Large intestine (tissue), 12 donors: ENCODE results near the gene ELP6. TPM values are rescaled to one million over a fixed set of nuclear protein-coding genes. Genes with fewer than 3 reads are reported as not detected.

Source experiments
- DNase-seq, 2 donors: peaks; one replicate each; pipeline versions ENCODE4 v3.0.0 to v3.0.0-alpha.2; 2013
- H3K27ac ChIP-seq: one replicate; pipeline ENCODE4 v1.5.1; 2013; ENCODE audit warnings: low read length
- H3K27me3 ChIP-seq: 2 replicates; pipeline ENCODE4 v1.6.1; 2013; ENCODE audit warnings: low read length; ENCODE audit not compliant: control insufficient read depth, insufficient read depth
- H3K36me3 ChIP-seq: 2 replicates; pipeline ENCODE4 v1.6.1; 2013; ENCODE audit warnings: low read length; ENCODE audit not compliant: control insufficient read depth, insufficient read depth
- H3K4me1 ChIP-seq: one replicate; pipeline ENCODE4 v1.6.1; 2013; ENCODE audit warnings: low read length; ENCODE audit not compliant: control insufficient read depth, insufficient read depth
- H3K4me3 ChIP-seq: one replicate; pipeline ENCODE4 v1.5.1; 2013; ENCODE audit warnings: low read length
- H3K9me3 ChIP-seq: one replicate; pipeline ENCODE4 v1.6.1; 2013; ENCODE audit warnings: mild to moderate bottlenecking, low read depth, low read length, moderate library complexity; ENCODE audit not compliant: control insufficient read depth
- WGBS: methylation state at CpG from one replicate; pipeline ENCODE4 v1.1.5; 2013; ENCODE audit warnings: low lambda C conversion rate; ENCODE audit not compliant: insufficient coverage; 5-methylcytosine and 5-hydroxymethylcytosine counted together
- long read RNA-seq, 11 donors: transcript quantifications; one replicate each; lab custom pipeline, GENCODE V29; 2026
- polyA plus RNA-seq: library from polyadenylated mRNA; unstranded; fragments of 120-200 nt; gene quantifications from one replicate; pipeline ENCODE4 v1.2.1, GENCODE V29; 2013

Gene ELP6
- polyA plus RNA-seq: 28.0 TPM
- long read RNA-seq, donor 1, partial matches to known transcripts: 5 of 8 reads
- long read RNA-seq, donor 1, other reads (novel, unspliced or antisense): 0 of 8 reads
- long read RNA-seq, donor 2, transcript ELP6-201 (7 exons, 1,401 nt): major isoform, 8 of 22 reads
- long read RNA-seq, donor 2, partial matches to known transcripts: 14 of 22 reads
- long read RNA-seq, donor 2, other reads (novel, unspliced or antisense): 0 of 22 reads
- long read RNA-seq, donor 3: 0 reads
- long read RNA-seq, donor 4, partial matches to known transcripts: 0 of 3 reads
- long read RNA-seq, donor 4, other reads (novel, unspliced or antisense): 0 of 3 reads
- long read RNA-seq, donor 5, partial matches to known transcripts: 0 of 6 reads
- long read RNA-seq, donor 5, other reads (novel, unspliced or antisense): 0 of 6 reads
- long read RNA-seq, donor 6, transcript ELP6-201 (7 exons, 1,401 nt): major isoform, 8 of 23 reads
- long read RNA-seq, donor 6, partial matches to known transcripts: 12 of 23 reads
- long read RNA-seq, donor 6, other reads (novel, unspliced or antisense): 0 of 23 reads
- long read RNA-seq, donor 7, transcript ELP6-201 (7 exons, 1,401 nt): major isoform, 7 of 8 reads
- long read RNA-seq, donor 7, partial matches to known transcripts: 0 of 8 reads
- long read RNA-seq, donor 7, other reads (novel, unspliced or antisense): 0 of 8 reads
- long read RNA-seq, donor 8, transcript ELP6-201 (7 exons, 1,401 nt): major isoform, 11 of 21 reads
- long read RNA-seq, donor 8, partial matches to known transcripts: 6 of 21 reads
- long read RNA-seq, donor 8, other reads (novel, unspliced or antisense): 0 of 21 reads
- long read RNA-seq, donor 9, transcript ELP6-201 (7 exons, 1,401 nt): major isoform, 6 of 9 reads
- long read RNA-seq, donor 9, partial matches to known transcripts: 0 of 9 reads
- long read RNA-seq, donor 9, other reads (novel, unspliced or antisense): 0 of 9 reads
- long read RNA-seq, donor 10, transcript ELP6-201 (7 exons, 1,401 nt): major isoform, 8 of 9 reads
- long read RNA-seq, donor 10, partial matches to known transcripts: 0 of 9 reads
- long read RNA-seq, donor 10, other reads (novel, unspliced or antisense): 0 of 9 reads
- long read RNA-seq, donor 11, transcript ELP6-201 (7 exons, 1,401 nt): major isoform, 6 of 7 reads
- long read RNA-seq, donor 11, partial matches to known transcripts: 0 of 7 reads
- long read RNA-seq, donor 11, other reads (novel, unspliced or antisense): 0 of 7 reads

GRCh38 chr3:47513125-47513929, at the start of gene ELP6:
TSS of gene ELP6 (minus strand) at chr3:47513712. CDS start at chr3:47513590, 122 bp downstream.
- Histone ChIP-seq H3K27ac (peak within 1 kb of the TSS; percentile 95), H3K36me3 (peaks cover 18% of the 10 kb centered on the region), H3K4me1 (no peaks in the 10 kb centered on the region), H3K9me3 (no peaks in the 10 kb centered on the region), H3K4me3 (peak within 1 kb of the TSS; percentile 82), H3K27me3 (no peaks in the 10 kb centered on the region)
- peak; percentile 97 to 98 for DNase-seq
- no CpG with 5 or more reads among the region's 71 CpGs for WGBS

GRCh38 chr3:47556351-47556750, 42.8 kb upstream of the ELP6 start:
- DNase-seq: no peak
- no CpG with 5 or more reads among the region's 2 CpGs for WGBS
- H3K27me3 ChIP-seq: no peaks in the 10 kb centered on the region
- H3K9me3 ChIP-seq: no peaks in the 10 kb centered on the region
- no peaks in the 10 kb centered on the region for H3K36me3 ChIP-seq
- no peaks in the 10 kb centered on the region for H3K4me1 ChIP-seq
- H3K27ac ChIP-seq: no peak overlapping the region
- no peak overlapping the region for H3K4me3 ChIP-seq

GRCh38 chr3:47554335-47554734, 40.8 kb upstream of the ELP6 start:
- H3K9me3 ChIP-seq: no peaks in the 10 kb centered on the region
- H3K36me3 ChIP-seq: no peaks in the 10 kb centered on the region
- H3K27me3 ChIP-seq: no peaks in the 10 kb centered on the region
- no peak overlapping the region for H3K27ac ChIP-seq
- no CpG with 5 or more reads among the region's 6 CpGs for WGBS
- no peaks in the 10 kb centered on the region for H3K4me1 ChIP-seq
- no peak overlapping the region for H3K4me3 ChIP-seq
- DNase-seq: no peak

- DNase-seq: no peak
- H3K27me3 ChIP-seq: no peaks in the 10 kb centered on the region
- H3K4me3 ChIP-seq: no peak overlapping the region
- H3K36me3 ChIP-seq: no peaks in the 10 kb centered on the region
- H3K9me3 ChIP-seq: no peaks in the 10 kb centered on the region
- H3K27ac ChIP-seq: no peak overlapping the region
- WGBS: 75% methylated on average over 2 of the region's 7 CpGs
- no peaks in the 10 kb centered on the region for H3K4me1 ChIP-seq
Observed at GRCh38 chr3:47553407-47553806, 39.9 kb upstream of the ELP6 start.

- H3K4me3 ChIP-seq: no peak overlapping the region
- H3K27me3 ChIP-seq: no peaks in the 10 kb centered on the region
- no peaks in the 10 kb centered on the region for H3K4me1 ChIP-seq
- no peaks in the 10 kb centered on the region for H3K9me3 ChIP-seq
- no peaks in the 10 kb centered on the region for H3K36me3 ChIP-seq
- H3K27ac ChIP-seq: no peak overlapping the region
- DNase-seq: no peak
- no CpG with 5 or more reads among the region's 21 CpGs for WGBS
Observed at GRCh38 chr3:47542471-47543173, 29.1 kb upstream of the ELP6 start.

GRCh38 chr3:47541583-47542108, 28.1 kb upstream of the ELP6 start:
- Histone ChIP-seq H3K36me3 (no peaks in the 10 kb centered on the region), H3K27me3 (no peaks in the 10 kb centered on the region), H3K4me3 (no peak overlapping the region), H3K9me3 (no peaks in the 10 kb centered on the region), H3K27ac (no peak overlapping the region), H3K4me1 (no peaks in the 10 kb centered on the region)
- DNase-seq: no peak
- WGBS: 100% methylated on average over 1 of the region's 6 CpGs

GRCh38 chr3:47540281-47540680, 26.8 kb upstream of the ELP6 start:
- no peak overlapping the region for H3K4me3 ChIP-seq
- no peak for DNase-seq
- H3K27me3 ChIP-seq: no peaks in the 10 kb centered on the region
- no peaks in the 10 kb centered on the region for H3K4me1 ChIP-seq
- H3K9me3 ChIP-seq: no peaks in the 10 kb centered on the region
- no peaks in the 10 kb centered on the region for H3K36me3 ChIP-seq
- H3K27ac ChIP-seq: no peak overlapping the region
- WGBS: no CpG with 5 or more reads among the region's 4 CpGs

- DNase-seq: no peak
- no peaks in the 10 kb centered on the region for H3K9me3 ChIP-seq
- H3K4me1 ChIP-seq: no peaks in the 10 kb centered on the region
- H3K27me3 ChIP-seq: no peaks in the 10 kb centered on the region
- no CpG with 5 or more reads among the region's 6 CpGs for WGBS
- no peaks in the 10 kb centered on the region for H3K36me3 ChIP-seq
- no peak overlapping the region for H3K27ac ChIP-seq
- H3K4me3 ChIP-seq: no peak overlapping the region
Observed at GRCh38 chr3:47536967-47537366, 23.5 kb upstream of the ELP6 start.

- H3K36me3 ChIP-seq: no peaks in the 10 kb centered on the region
- H3K9me3 ChIP-seq: no peaks in the 10 kb centered on the region
- H3K4me1 ChIP-seq: no peaks in the 10 kb centered on the region
- WGBS: no CpG with 5 or more reads among the region's 19 CpGs
- no peak for DNase-seq
- no peaks in the 10 kb centered on the region for H3K27me3 ChIP-seq
- no peak overlapping the region for H3K4me3 ChIP-seq
- H3K27ac ChIP-seq: no peak overlapping the region
Observed at GRCh38 chr3:47536221-47536891, 22.8 kb upstream of the ELP6 start.
